GM12878 (cell line): ENCODE results near the gene ELAVL2. TPM values are rescaled to one million over a fixed set of nuclear protein-coding genes. Genes with fewer than 3 reads are reported as not detected.

Experiments
- ATAC-seq: fragments of 200-7000 bp; cut with Tn5 transposase; 3 replicates; pipeline ENCODE4 v1.9.1; 2020; ENCODE audit warnings: mild to moderate bottlenecking, moderate library complexity
- BruUV-seq: library from RNA; stranded (reverse); fragments of 400-500 nt; replicated peaks from 2 replicates; lab custom pipeline; 2021; lab: Mats Ljungman, UMichigan
- CTCF ChIA-PET: fragments of 300-600 bp; sonication (Branson Sonifier 250); formaldehyde crosslinking; extraction: SDS; loops from one replicate; lab custom pipeline; 2021; ENCODE audit warnings: inconsistent platforms; lab: Yijun Ruan, JAX
- POLR2A ChIA-PET: fragments of 350-600 bp; formaldehyde crosslinking; extraction: SDS; loops from one replicate; lab custom pipeline; 2021; ENCODE audit warnings: inconsistent platforms; lab: Charles Lee
- RAD21 ChIA-PET: fragments of 300-600 bp; sonication (Branson Sonifier 250); formaldehyde crosslinking; loops from one replicate; lab custom pipeline; 2023; ENCODE audit warnings: antibody characterized with exemption; ENCODE audit not compliant: unreplicated experiment; lab: Charles Lee
- SMC1A ChIA-PET: fragments of 300-600 bp; sonication (Branson Sonifier 250); formaldehyde crosslinking; loops from one replicate; lab custom pipeline; 2023; ENCODE audit not compliant: unreplicated experiment, uncharacterized antibody; lab: Charles Lee
- DNase-seq: peaks from one replicate; pipeline ENCODE4 v3.0.0-alpha.2; 2011; ENCODE audit warnings: low read depth, low spot score
- FAIRE-seq: peaks from 3 replicates; lab custom pipeline; 2011; peaks lifted over from hg19 to GRCh38; lab: Jason Lieb, UNC
- H2AFZ ChIP-seq: 2 replicates; pipeline ENCODE4 v1.6.0; 2011; ENCODE audit warnings: low read depth, low read length, control low read depth; ENCODE audit not compliant: control insufficient read depth
- H3K27ac ChIP-seq: 2 replicates; pipeline ENCODE4 v1.5.1; 2011; ENCODE audit warnings: control low read depth; ENCODE audit not compliant: control insufficient read depth, insufficient read depth
- H3K27me3 ChIP-seq, 2 experiments: replicated peaks in 1 of 2; 2 replicates each; pipeline versions ENCODE4 v1.6.0 to v1.6.1; 2011; ENCODE audit warnings: low read length in 1 of 2; ENCODE audit not compliant: control insufficient read depth in 2 of 2, insufficient read depth in 2 of 2
- H3K36me3 ChIP-seq, 2 experiments: 2 replicates each; pipeline ENCODE4 v1.5.1; 2011; ENCODE audit warnings: low read length in 1 of 2; ENCODE audit not compliant: control insufficient read depth in 2 of 2, insufficient read depth in 2 of 2
- H3K4me1 ChIP-seq: 2 replicates; pipeline ENCODE4 v1.6.1; 2011; ENCODE audit warnings: mild to moderate bottlenecking, low read length, moderate library complexity, mixed read lengths; ENCODE audit not compliant: control insufficient read depth, insufficient read depth
- H3K4me2 ChIP-seq: 2 replicates; pipeline ENCODE4 v1.6.0; 2011; ENCODE audit warnings: control low read depth; ENCODE audit not compliant: control insufficient read depth, insufficient read depth
- H3K4me3 ChIP-seq: fragments of 200-600 bp; sonication (generic); 2 replicates; pipeline ENCODE4 v1.5.1; 2016
- H3K79me2 ChIP-seq: 2 replicates; pipeline ENCODE4 v1.6.0; 2011; ENCODE audit warnings: low read length; ENCODE audit not compliant: control insufficient read depth, insufficient read depth
- H3K9ac ChIP-seq: 2 replicates; pipeline ENCODE4 v1.8.0; 2011; ENCODE audit warnings: low read length, control low read depth, mixed read lengths; ENCODE audit not compliant: control insufficient read depth, insufficient read depth
- H3K9me3 ChIP-seq: replicated peaks from 3 replicates; pipeline ENCODE4 v1.5.1; 2011; ENCODE audit warnings: mild to moderate bottlenecking, low read length; ENCODE audit not compliant: control insufficient read depth, insufficient read depth
- H4K20me1 ChIP-seq: 2 replicates; pipeline ENCODE4 v1.6.0; 2011; ENCODE audit not compliant: control insufficient read depth, insufficient read depth
- CTCF ChIP-seq, 3 experiments: IDR thresholded peaks in 2 of 3; conservative IDR thresholded peaks in 1 of 3; 2 replicates each; pipeline ENCODE4 v1.5.1; 2011; ENCODE audit warnings: low read depth in 3 of 3, low read length in 3 of 3, mild to moderate bottlenecking in 3 of 3, control low read depth in 2 of 3, moderate library complexity in 2 of 3, inconsistent platforms in 1 of 3, mixed read lengths in 1 of 3; ENCODE audit not compliant: control insufficient read depth in 2 of 3, insufficient read depth in 1 of 3; ENCODE audit errors: extremely low read depth in 1 of 3
- FOXM1 ChIP-seq: IDR thresholded peaks from 2 replicates; pipeline ENCODE4 v1.6.1; 2012; ENCODE audit warnings: low read depth, mild to moderate bottlenecking, inconsistent platforms, low read length, moderate library complexity
- POLR2A ChIP-seq: IDR thresholded peaks from 2 replicates; pipeline ENCODE4 v1.6.1; 2011; ENCODE audit warnings: low read depth, mild to moderate bottlenecking, low read length
- RAD51 ChIP-seq: fragments of 450-650 bp; IDR thresholded peaks from 2 replicates; pipeline ENCODE4 v1.6.1; 2016; ENCODE audit warnings: moderate library complexity, mild to moderate bottlenecking, inconsistent platforms
- TCF7 ChIP-seq: IDR thresholded peaks from 2 replicates; pipeline ENCODE4 v1.6.1; 2014; ENCODE audit warnings: antibody characterized with exemption, borderline replicate concordance
- WGBS: methylation state at CpG from one replicate; pipeline ENCODE4 v1.1.6; 2016; ENCODE audit warnings: low lambda C conversion rate; ENCODE audit not compliant: insufficient replicate concordance, insufficient coverage; ENCODE audit errors: missing lambda C conversion rate; 5-methylcytosine and 5-hydroxymethylcytosine counted together
- in situ Hi-C: fragments of 300-500 bp; cut with MboI; formaldehyde crosslinking; loops from 9 replicates; pipeline ENCODE4 v1.14.3; 2018; ENCODE audit warnings: mixed read lengths
- intact Hi-C: fragments of 100-400 bp; cut with micrococcal nuclease; formaldehyde crosslinking; loops from one replicate; pipeline ENCODE4 v1.14.2; 2022; ENCODE audit not compliant: unreplicated experiment
- polyA plus RNA-seq, 11 experiments: library from polyadenylated mRNA; depleted of rRNA in 4 of 11; unstranded in 6 of 11; stranded (reverse) in 5 of 11; fragments of >200 nt; fragmentation: Nextera tagmentation in 4 of 11; fragmentation: Illumina TruSeq in 1 of 11; extraction: Ambion mirVana in 4 of 11; extraction: Trizol in 1 of 11; gene quantifications; 1 replicate in 1 of 11; 2 replicates in 10 of 11; pipeline versions ENCODE4 v1.2.1 to v1.2.3, GENCODE V29; 2011 to 2016; ENCODE audit warnings: inconsistent platforms in 2 of 11, missing spikeins in 2 of 11, low read depth in 1 of 11
- total RNA-seq, 4 experiments: library from RNA; depleted of rRNA in 3 of 4; stranded (reverse); fragments of >200 nt in 3 of 4; fragmentation: Illumina TruSeq in 1 of 4; extraction: Trizol in 1 of 4; gene quantifications; 2 replicates each; pipeline versions ENCODE4 v1.2.1 to v1.2.3, GENCODE V29; 2013 to 2021
- TF ChIP-seq, protein P1 (sequence below): fragments of 450-650 bp; IDR thresholded peaks from 2 replicates; pipeline ENCODE4 v1.6.1; 2017; ENCODE audit warnings: mild to moderate bottlenecking

Gene ELAVL2
- total and polyA plus RNA-seq, 10 of the 15 experiments (the other 5 are each of a cell fraction or from before 2014, with no cell fraction given), result 0.24 to 2.6 (median 0.76) TPM

- ChIA-PET SMC1A (interaction anchor here (0.5 to 2.1 kb wide), 14 partner anchors 8 to 84 kb away, joined by 3 to 18 read pairs (median 4); no protein-coding TSS in a partner anchor), POLR2A (interaction anchor here (1.0 kb wide), 1 partner anchor 33 kb away, joined by 3 read pairs; no protein-coding TSS in a partner anchor), RAD21 (interaction anchor here (0.8 to 4.0 kb wide), 5 partner anchors 11 to 75 kb away, joined by 3 to 13 read pairs (median 4); no protein-coding TSS in a partner anchor), CTCF (interaction anchor here (0.8 to 1.4 kb wide), 5 partner anchors 10 to 41 kb away, joined by 3 to 4 read pairs (median 3); no protein-coding TSS in a partner anchor)
- ATAC-seq (no peak), FAIRE-seq (peak; percentile 47)
- Histone ChIP-seq H2AFZ (no peak overlapping the region), H3K4me1 (no peaks in the 10 kb centered on the region), H3K4me3 (no peak overlapping the region), H3K79me2 (no peaks in the 10 kb centered on the region), H3K36me3 (no peaks in the 10 kb centered on the region), H3K9me3 (no peaks in the 10 kb centered on the region), H3K27me3 (no peaks in the 10 kb centered on the region), H3K4me2 (no peak overlapping the region), H3K27ac (no peak overlapping the region)
- 0% methylated on average over 2 of the region's 2 CpGs for WGBS
- BruUV-seq, result no TSS peak
- in situ Hi-C loops, result no loop called here
- TF ChIP-seq RAD51 (no peak), CTCF (IDR thresholded peaks at IDR 0.05 in 2 of 3, conservative IDR thresholded peaks at IDR 0.05 in 1 of 3; ENCODE audit: control insufficient read depth in 2 of 3, extremely low read depth in 1 of 3, insufficient read depth in 1 of 3, low read depth in 3 of 3, low read length in 3 of 3) (no peak), TCF7 (no peak), POLR2A (no peak), FOXM1 (no peak)
- TF ChIP-seq, protein P1, sequence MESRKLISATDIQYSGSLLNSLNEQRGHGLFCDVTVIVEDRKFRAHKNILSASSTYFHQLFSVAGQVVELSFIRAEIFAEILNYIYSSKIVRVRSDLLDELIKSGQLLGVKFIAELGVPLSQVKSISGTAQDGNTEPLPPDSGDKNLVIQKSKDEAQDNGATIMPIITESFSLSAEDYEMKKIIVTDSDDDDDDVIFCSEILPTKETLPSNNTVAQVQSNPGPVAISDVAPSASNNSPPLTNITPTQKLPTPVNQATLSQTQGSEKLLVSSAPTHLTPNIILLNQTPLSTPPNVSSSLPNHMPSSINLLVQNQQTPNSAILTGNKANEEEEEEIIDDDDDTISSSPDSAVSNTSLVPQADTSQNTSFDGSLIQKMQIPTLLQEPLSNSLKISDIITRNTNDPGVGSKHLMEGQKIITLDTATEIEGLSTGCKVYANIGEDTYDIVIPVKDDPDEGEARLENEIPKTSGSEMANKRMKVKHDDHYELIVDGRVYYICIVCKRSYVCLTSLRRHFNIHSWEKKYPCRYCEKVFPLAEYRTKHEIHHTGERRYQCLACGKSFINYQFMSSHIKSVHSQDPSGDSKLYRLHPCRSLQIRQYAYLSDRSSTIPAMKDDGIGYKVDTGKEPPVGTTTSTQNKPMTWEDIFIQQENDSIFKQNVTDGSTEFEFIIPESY, result no peak
- TF ChIP-seq, all 136 proteins: peak for 0
- DNase-seq, result no peak
- no peaks in the 10 kb centered on the region for H4K20me1 ChIP-seq
- intact Hi-C loops, result no loop called here
- H3K9ac ChIP-seq, result no peak overlapping the region
Measured at GRCh38 chr9:23768861-23769260, 57.2 kb downstream of the ELAVL2 start.
